Fibroblast of mammary gland (primary cell): ENCODE data around the gene FBXL5.
"Not testable (repeated sequence)": the region's sequence is repeated elsewhere in the genome, so short reads cannot be mapped to it uniquely, and the experiment has no call there.

Source experiments
- DNase-seq: peaks from one replicate; pipeline ENCODE4 v3.0.0-alpha.2; 2010; ENCODE audit warnings: low read depth
- H3K4me3 ChIP-seq: 2 replicates; pipeline ENCODE4 v1.5.1; 2011; ENCODE audit warnings: low read depth, mild to moderate bottlenecking, low read length, moderate library complexity; ENCODE audit not compliant: control insufficient read depth
- TF ChIP-seq, protein P1 (sequence below): conservative IDR thresholded peaks from 2 replicates; pipeline ENCODE4 v1.5.1; 2011; ENCODE audit warnings: low read depth, low read length, inconsistent platforms; ENCODE audit not compliant: control insufficient read depth, insufficient read depth

FBXL5 gene

DNA sequence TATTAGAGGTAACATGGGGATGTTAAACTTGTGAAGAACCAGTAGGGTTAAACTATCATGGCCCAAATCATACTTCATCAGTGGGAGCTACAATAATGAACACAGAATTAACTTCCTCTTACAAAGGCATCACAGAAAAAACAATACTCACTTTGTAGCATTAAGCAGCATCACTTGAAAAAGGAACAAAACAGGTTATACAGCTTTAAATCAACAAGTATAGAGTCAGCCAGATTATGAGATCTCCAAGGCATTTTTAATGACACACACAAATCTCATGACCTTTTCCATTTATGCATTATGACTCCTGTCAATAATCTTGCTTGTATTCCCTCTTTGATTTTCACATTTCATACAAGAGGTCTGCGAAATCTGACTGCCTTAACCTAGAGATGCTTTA is 18.3 kb downstream of the FBXL5 start:
- no peak for DNase-seq
- TF ChIP-seq, protein P1, sequence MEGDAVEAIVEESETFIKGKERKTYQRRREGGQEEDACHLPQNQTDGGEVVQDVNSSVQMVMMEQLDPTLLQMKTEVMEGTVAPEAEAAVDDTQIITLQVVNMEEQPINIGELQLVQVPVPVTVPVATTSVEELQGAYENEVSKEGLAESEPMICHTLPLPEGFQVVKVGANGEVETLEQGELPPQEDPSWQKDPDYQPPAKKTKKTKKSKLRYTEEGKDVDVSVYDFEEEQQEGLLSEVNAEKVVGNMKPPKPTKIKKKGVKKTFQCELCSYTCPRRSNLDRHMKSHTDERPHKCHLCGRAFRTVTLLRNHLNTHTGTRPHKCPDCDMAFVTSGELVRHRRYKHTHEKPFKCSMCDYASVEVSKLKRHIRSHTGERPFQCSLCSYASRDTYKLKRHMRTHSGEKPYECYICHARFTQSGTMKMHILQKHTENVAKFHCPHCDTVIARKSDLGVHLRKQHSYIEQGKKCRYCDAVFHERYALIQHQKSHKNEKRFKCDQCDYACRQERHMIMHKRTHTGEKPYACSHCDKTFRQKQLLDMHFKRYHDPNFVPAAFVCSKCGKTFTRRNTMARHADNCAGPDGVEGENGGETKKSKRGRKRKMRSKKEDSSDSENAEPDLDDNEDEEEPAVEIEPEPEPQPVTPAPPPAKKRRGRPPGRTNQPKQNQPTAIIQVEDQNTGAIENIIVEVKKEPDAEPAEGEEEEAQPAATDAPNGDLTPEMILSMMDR = no peak
- H3K4me3 ChIP-seq = no peak overlapping the region

DNA sequence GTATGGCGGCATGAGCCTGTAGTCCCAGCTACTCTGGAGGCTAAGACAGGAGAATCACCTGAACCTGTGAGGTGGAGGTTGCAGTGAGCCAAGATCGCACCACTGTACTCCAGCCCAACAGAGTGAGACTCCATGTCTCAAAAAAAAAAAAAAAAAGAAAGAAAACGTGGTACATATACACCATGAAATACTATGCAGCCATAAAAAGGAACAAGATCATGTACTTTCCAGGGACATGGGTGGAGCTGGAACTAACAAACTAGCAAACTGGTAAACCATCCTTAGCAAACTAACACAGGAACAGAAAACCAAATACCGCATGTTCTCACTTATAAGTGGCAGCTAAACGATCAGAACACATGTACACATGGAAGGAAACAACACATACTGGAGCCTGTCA is 37.8 kb downstream of the FBXL5 start:
- not testable (repeated sequence) for DNase-seq, H3K4me3 ChIP-seq

DNA sequence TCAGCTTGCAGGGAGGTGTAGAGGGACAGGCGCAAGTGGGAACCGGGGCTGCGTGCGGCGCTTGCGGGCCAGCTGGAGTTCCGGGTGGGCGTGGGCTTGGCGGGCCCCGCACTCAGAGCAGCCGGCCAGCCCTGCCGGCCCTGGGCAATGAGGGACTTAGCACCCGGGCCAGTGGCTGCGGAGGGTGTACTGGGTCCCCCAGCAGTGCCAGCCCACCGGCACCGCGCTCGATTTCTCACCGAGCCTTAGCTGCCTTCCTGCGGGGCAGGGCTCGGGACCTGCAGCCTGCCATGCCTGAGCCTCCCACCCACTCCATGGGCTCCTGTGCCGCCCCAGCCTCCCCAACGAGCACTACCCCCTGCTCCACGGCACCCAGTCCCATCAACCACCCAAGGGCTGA is 40.3 kb downstream of the FBXL5 start:
- not testable (repeated sequence) for H3K4me3 ChIP-seq, DNase-seq

DNA sequence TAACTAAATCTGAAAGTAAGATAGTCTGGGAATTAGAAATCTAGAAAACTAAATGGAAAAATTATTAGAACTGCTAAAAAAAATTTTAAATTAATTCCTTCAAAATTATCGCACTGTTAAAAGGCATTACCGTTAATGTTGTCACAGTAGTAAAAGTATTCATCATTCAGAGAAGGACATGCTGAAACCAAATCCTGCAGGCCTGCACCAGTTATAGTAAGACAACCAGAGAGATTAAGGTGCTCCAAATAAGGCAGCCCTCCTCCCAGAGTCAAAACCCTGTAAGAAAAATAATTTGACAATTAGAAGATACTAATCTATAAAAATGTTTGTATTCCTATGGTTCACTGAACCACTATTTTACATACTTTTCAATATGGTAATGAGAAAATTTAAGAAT is 43.0 kb downstream of the FBXL5 start:
- TF ChIP-seq, protein P1 = no peak
- DNase-seq = no peak
- no peak overlapping the region for H3K4me3 ChIP-seq

DNA sequence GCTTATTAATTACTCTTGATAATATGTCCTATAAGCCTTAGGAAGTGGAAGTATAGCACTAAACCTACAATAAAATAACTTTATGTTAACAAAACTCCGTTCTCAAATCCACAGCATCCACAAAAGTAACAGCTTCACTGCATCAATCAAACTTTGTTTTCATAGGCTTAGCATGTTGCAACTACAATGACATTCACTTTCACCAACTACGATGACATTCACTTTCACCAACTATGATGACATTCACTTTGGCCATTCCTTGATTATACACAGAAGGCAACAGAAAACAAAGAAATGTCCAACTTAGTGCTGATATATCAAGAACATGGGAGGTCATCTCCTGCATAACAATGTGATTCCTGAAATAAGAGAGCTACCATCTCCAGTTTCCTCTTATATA is 44.3 kb downstream of the FBXL5 start:
- TF ChIP-seq, protein P1 = no peak
- DNase-seq = no peak
- H3K4me3 ChIP-seq = no peak overlapping the region

DNA sequence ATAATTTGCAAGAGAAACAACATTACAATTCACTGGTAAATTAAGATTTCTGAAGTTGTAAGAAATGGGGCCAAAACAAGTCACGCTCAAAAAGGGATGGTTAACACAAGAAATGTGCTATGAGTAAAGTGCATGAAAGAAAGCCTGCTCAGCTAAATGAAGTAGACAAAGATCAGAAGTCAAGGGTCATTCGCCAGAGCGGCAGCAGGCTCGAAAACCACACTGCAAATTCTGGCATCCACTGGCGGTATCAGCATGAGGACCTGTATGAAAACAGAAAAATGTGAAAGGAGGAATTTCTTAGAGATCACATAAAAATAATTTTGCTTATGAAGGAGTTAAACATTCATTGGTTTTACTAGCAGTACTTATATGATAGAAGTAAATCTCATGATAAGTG is 49.6 kb downstream of the FBXL5 start:
- no peak for DNase-seq
- TF ChIP-seq, protein P1 = no peak
- no peak overlapping the region for H3K4me3 ChIP-seq

DNA sequence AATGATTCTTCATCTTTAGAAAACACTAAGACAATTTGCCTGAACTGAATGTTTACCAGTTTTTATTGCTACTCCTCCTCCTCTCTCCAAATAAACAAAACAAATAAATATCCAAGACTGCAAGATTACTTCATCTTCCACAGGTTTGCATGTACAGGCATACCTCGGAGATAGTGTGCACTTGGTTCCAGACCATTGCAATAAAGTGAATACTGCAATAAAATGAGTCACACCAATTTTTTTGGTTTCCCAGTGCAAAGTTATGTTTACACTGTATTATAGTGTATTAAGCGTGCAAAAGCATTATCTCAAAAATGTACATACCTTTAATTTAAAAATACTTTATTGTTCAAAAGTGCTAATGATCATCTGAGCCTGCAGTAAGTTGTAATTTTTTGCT is 53.3 kb downstream of the FBXL5 start:
- no peak for DNase-seq
- H3K4me3 ChIP-seq = no peak overlapping the region
- TF ChIP-seq, protein P1 = no peak

DNA sequence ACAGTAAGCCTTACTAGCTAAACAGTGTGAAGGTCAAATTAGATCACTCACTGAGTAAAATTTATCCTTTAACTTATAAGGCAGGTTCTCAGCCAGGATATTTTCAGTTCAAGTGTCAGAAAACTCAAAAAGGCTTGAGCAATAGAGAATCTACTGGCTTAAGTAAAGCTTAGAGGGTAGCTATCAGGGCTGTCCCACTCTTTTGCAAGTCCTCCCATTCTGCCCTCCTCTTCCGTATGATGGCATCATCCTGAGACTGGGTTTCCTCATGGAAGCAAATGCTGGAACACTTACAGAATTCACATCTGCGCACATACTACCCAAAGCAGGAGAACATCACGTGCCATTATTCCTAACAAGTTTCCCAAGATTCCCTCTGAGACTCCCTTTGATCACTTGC is 55.0 kb downstream of the FBXL5 start:
- no peak for DNase-seq
- TF ChIP-seq, protein P1 = no peak
- no peak overlapping the region for H3K4me3 ChIP-seq
